Calu3 (cell line): ENCODE results near the gene MRGPRX2. TPM values are rescaled to one million over a fixed set of nuclear protein-coding genes. Genes with fewer than 3 reads are reported as not detected.
A peak's percentile ranks its signal among the peaks of the same experiment; 100 is the strongest.

Experiments used
- BruUV-seq: library from RNA; stranded (reverse); fragments of 400-500 nt; replicated peaks from 2 replicates; lab custom pipeline; 2021; lab: Mats Ljungman, UMichigan
- CTCF ChIA-PET: fragments of 300-600 bp; sonication (Branson Sonifier 250); formaldehyde crosslinking; loops from one replicate; lab custom pipeline; 2022; ENCODE audit warnings: antibody characterized with exemption; lab: Charles Lee
- DNase-seq: peaks from one replicate; pipeline ENCODE4 v3.0.0; 2022
- H3K27ac Mint-ChIP-seq: one replicate; pipeline ENCODE4 v1.8.0; 2022; ENCODE audit warnings: mixed read lengths; ENCODE audit not compliant: unreplicated experiment
- H3K27me3 Mint-ChIP-seq: one replicate; pipeline ENCODE4 v1.8.0; 2022; ENCODE audit warnings: mixed read lengths; ENCODE audit not compliant: unreplicated experiment
- H3K36me3 Mint-ChIP-seq: one replicate; pipeline ENCODE4 v1.8.0; 2022; ENCODE audit warnings: mild to moderate bottlenecking, moderate library complexity, mixed read lengths; ENCODE audit not compliant: insufficient read depth, unreplicated experiment
- H3K4me1 Mint-ChIP-seq: one replicate; pipeline ENCODE4 v1.8.0; 2022; ENCODE audit warnings: mild to moderate bottlenecking, low read depth, mixed read lengths; ENCODE audit not compliant: unreplicated experiment
- H3K4me3 Mint-ChIP-seq: one replicate; pipeline ENCODE4 v1.8.0; 2022; ENCODE audit warnings: mild to moderate bottlenecking, low read depth, moderate library complexity, mixed read lengths; ENCODE audit not compliant: unreplicated experiment
- H3K9me3 Mint-ChIP-seq: one replicate; pipeline ENCODE4 v1.8.0; 2022; ENCODE audit warnings: low read depth, mixed read lengths; ENCODE audit not compliant: unreplicated experiment
- CTCF ChIP-seq: fragments of 200-600 bp; IDR thresholded peaks from one replicate; pipeline ENCODE4 v1.8.0; 2022; ENCODE audit warnings: antibody characterized with exemption; ENCODE audit not compliant: unreplicated experiment
- intact Hi-C: fragments of 100-400 bp; cut with micrococcal nuclease; formaldehyde crosslinking; loops from one replicate; pipeline ENCODE4 v1.10.0; 2022; ENCODE audit not compliant: unreplicated experiment
- total RNA-seq: library from RNA; stranded (reverse); gene quantifications from 2 replicates; pipeline ENCODE4 v1.2.3, GENCODE V29; 2022

MRGPRX2 gene
- total RNA-seq, 1 experiment from 2014 or later: not detected

DNA sequence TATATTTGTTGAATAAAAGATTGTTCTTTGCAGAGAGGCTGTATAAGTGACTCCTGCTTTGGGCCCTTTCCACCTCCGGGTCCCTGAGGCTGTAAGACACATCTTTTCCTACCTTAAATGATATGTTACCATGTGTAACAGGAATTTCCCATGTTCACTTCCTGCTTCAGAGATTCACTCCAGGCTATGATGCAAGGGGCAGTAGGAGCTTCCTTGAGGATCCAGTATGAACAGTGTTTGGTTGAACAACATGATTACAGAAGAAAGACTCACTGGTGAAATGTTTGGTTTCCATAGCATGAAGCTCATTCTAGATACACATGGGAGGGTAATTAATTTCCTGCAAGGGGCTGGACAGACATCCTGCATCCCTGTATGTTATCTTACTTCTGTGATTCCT lies 30.8 kb upstream of the MRGPRX2 start:
- H3K4me3 Mint-ChIP-seq: no peak overlapping the region
- BruUV-seq: no TSS peak
- peaks cover 16% of the 10 kb centered on the region for H3K4me1 Mint-ChIP-seq
- H3K9me3 Mint-ChIP-seq: peaks cover 2% of the 10 kb centered on the region
- DNase-seq: no peak
- no peak for TF ChIP-seq CTCF
- H3K27ac Mint-ChIP-seq: no peak overlapping the region
- intact Hi-C loops: no loop called here
- CTCF ChIA-PET: no interaction called here
- peaks cover 6% of the 10 kb centered on the region for H3K27me3 Mint-ChIP-seq
- no peaks in the 10 kb centered on the region for H3K36me3 Mint-ChIP-seq

DNA sequence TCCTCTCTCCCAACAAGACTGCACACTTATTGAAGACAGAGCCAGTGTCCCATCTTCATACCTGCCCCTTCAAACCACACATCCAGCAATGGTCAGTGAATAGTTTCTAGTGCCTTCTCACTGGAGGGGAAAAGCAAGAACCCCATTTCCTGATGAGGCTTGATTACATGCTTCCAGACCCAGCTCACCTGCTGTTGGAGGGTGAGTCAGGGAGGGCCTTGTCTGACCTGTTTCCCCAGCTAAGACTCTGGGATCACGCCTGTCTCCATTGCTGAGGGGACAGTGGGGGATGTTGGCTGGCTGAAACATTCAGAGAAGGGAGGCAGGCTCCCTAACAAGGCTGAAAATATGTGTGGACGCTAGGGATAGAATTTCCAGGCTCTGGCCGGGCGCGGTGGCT lies 28.9 kb upstream of the MRGPRX2 start:
- peaks cover 2% of the 10 kb centered on the region for H3K9me3 Mint-ChIP-seq
- peak; percentile 55 for DNase-seq
- peak overlapping the region; percentile 28 for H3K27ac Mint-ChIP-seq
- H3K36me3 Mint-ChIP-seq: no peaks in the 10 kb centered on the region
- H3K4me3 Mint-ChIP-seq: no peak overlapping the region
- H3K4me1 Mint-ChIP-seq: peaks cover 16% of the 10 kb centered on the region
- no peak for TF ChIP-seq CTCF
- intact Hi-C loops: no loop called here
- H3K27me3 Mint-ChIP-seq: no peaks in the 10 kb centered on the region
- BruUV-seq: no TSS peak
- CTCF ChIA-PET: interaction anchor here (1.3 kb wide), 1 partner anchor 18 kb away, joined by 3 read pairs; no protein-coding TSS in a partner anchor

GRCh38 chr11:19088791-19089190 lies 28.3 kb upstream of the MRGPRX2 start:
- Mint-ChIP-seq H3K4me1 (peaks cover 16% of the 10 kb centered on the region), H3K27ac (no peak overlapping the region), H3K4me3 (no peak overlapping the region), H3K36me3 (no peaks in the 10 kb centered on the region), H3K27me3 (no peaks in the 10 kb centered on the region), H3K9me3 (peaks cover 2% of the 10 kb centered on the region)
- CTCF ChIA-PET: interaction anchor here (1.3 to 1.4 kb wide), 2 partner anchors 12 to 18 kb away, joined by 3 to 4 read pairs; no protein-coding TSS in a partner anchor
- DNase-seq: no peak
- TF ChIP-seq CTCF: no peak
- intact Hi-C loops: no loop called here
- BruUV-seq: no TSS peak

GRCh38 chr11:19087658-19088057 lies 27.1 kb upstream of the MRGPRX2 start:
- Mint-ChIP-seq H3K36me3 (no peaks in the 10 kb centered on the region), H3K27ac (no peak overlapping the region), H3K4me3 (no peak overlapping the region), H3K27me3 (no peaks in the 10 kb centered on the region), H3K4me1 (peaks cover 16% of the 10 kb centered on the region), H3K9me3 (peaks cover 2% of the 10 kb centered on the region)
- intact Hi-C loops: no loop called here
- TF ChIP-seq CTCF: no peak
- no peak for DNase-seq
- BruUV-seq: no TSS peak
- CTCF ChIA-PET: interaction anchor here (1.4 kb wide), 1 partner anchor 11 kb away, joined by 4 read pairs; no protein-coding TSS in a partner anchor
